PFSK-1 (cell line): ENCODE data around the gene EGFL7.

Experiments used
- FOXP2 ChIP-seq: optimal IDR thresholded peaks from 2 replicates; pipeline ENCODE3; 2011; ENCODE audit warnings: borderline replicate concordance, control low read depth, inconsistent platforms; ENCODE audit not compliant: insufficient read depth; ENCODE audit errors: extremely low read length, extremely low read depth
- POLR2AphosphoS5 ChIP-seq: IDR thresholded peaks from 2 replicates; pipeline ENCODE4 v1.6.1; 2012; ENCODE audit warnings: low read depth, mild to moderate bottlenecking, control low read depth, low read length, moderate library complexity
- REST ChIP-seq, 2 experiments: IDR thresholded peaks; 2 replicates each; pipeline versions ENCODE4 v1.6.1 to v1.8.0; 2011 to 2012; ENCODE audit warnings: low read depth in 2 of 2, low read length in 2 of 2, control low read depth in 1 of 2, inconsistent platforms in 1 of 2, mild to moderate bottlenecking in 1 of 2, moderate library complexity in 1 of 2; ENCODE audit not compliant: insufficient read depth in 1 of 2
- SIN3A ChIP-seq: IDR thresholded peaks from 2 replicates; pipeline ENCODE4 v1.6.1; 2012; ENCODE audit warnings: mild to moderate bottlenecking, low read length, moderate library complexity, borderline replicate concordance; ENCODE audit not compliant: insufficient read depth
- TAF1 ChIP-seq: IDR thresholded peaks from 2 replicates; pipeline ENCODE4 v1.6.1; 2012; ENCODE audit warnings: low read length, control low read depth, borderline replicate concordance; ENCODE audit not compliant: insufficient read depth

EGFL7 gene

GRCh38 chr9:136655536-136656182 lies 7.1 kb upstream of the EGFL7 start:
- TF ChIP-seq POLR2AphosphoS5 (no peak), TAF1 (no peak), SIN3A (no peak), FOXP2 (no peak), REST (IDR thresholded peaks at IDR 0.05; ENCODE audit: insufficient read depth in 1 of 2, low read depth in 2 of 2, low read length in 2 of 2) (no peak)

GRCh38 chr9:136656183-136656738 lies 6.5 kb upstream of the EGFL7 start:
- TF ChIP-seq POLR2AphosphoS5 (no peak), FOXP2 (no peak), SIN3A (no peak), TAF1 (no peak), REST (IDR thresholded peaks at IDR 0.05; ENCODE audit: insufficient read depth in 1 of 2, low read depth in 2 of 2, low read length in 2 of 2) (no peak)

- TF ChIP-seq REST (IDR thresholded peaks at IDR 0.05; ENCODE audit: insufficient read depth in 1 of 2, low read depth in 2 of 2, low read length in 2 of 2) (no peak), SIN3A (no peak), TAF1 (no peak), FOXP2 (no peak), POLR2AphosphoS5 (no peak)
Measured at GRCh38 chr9:136656795-136657611, 5.7 kb upstream of the EGFL7 start.

- TF ChIP-seq FOXP2 (no peak), REST (IDR thresholded peaks at IDR 0.05; ENCODE audit: insufficient read depth in 1 of 2, low read depth in 2 of 2, low read length in 2 of 2) (no peak), SIN3A (no peak), POLR2AphosphoS5 (no peak), TAF1 (no peak)
Measured at GRCh38 chr9:136657974-136658848, 4.5 kb upstream of the EGFL7 start.
